HepG2 (cell line): Measurements from ENCODE around the gene CDKN1A. TPM values are rescaled to one million over a fixed set of nuclear protein-coding genes. Genes with fewer than 3 reads are reported as not detected.

ENCODE experiments used
- ATAC-seq: fragments of 200-7000 bp; cut with Tn5 transposase; 3 replicates; pipeline ENCODE4 v1.9.1; 2020; ENCODE audit warnings: mild to moderate bottlenecking, moderate library complexity
- BruUV-seq: library from RNA; stranded (reverse); fragments of 400-500 nt; replicated peaks from 2 replicates; lab custom pipeline; 2021; lab: Mats Ljungman, UMichigan
- CTCF ChIA-PET: fragments of 300-600 bp; formaldehyde crosslinking; extraction: SDS; loops from one replicate; lab custom pipeline; 2021; ENCODE audit warnings: low total read pairs, inconsistent platforms, low intra/inter-chr PET ratio; lab: Yijun Ruan, JAX
- POLR2A ChIA-PET: fragments of 350-600 bp; sonication (Branson Sonifier 250); formaldehyde crosslinking; loops from one replicate; lab custom pipeline; 2020; ENCODE audit warnings: antibody characterized with exemption, inconsistent platforms; lab: Yijun Ruan, JAX
- DNase-seq: peaks from one replicate; pipeline ENCODE4 v3.0.0-alpha.2; 2015; ENCODE audit warnings: low spot score
- FAIRE-seq: peaks from 3 replicates; lab custom pipeline; 2011; peaks lifted over from hg19 to GRCh38; lab: Jason Lieb, UNC
- H2AFZ ChIP-seq: one replicate; pipeline ENCODE4 v1.6.1; 2011; ENCODE audit warnings: low read length, inconsistent platforms
- H3K27ac ChIP-seq: fragments of 300-600 bp; 3 replicates; pipeline ENCODE4 v1.8.0; 2011; ENCODE audit warnings: mixed run types, mild to moderate bottlenecking, mixed read lengths, low read length, inconsistent platforms; ENCODE audit not compliant: insufficient read depth; ENCODE audit errors: extremely low read length
- H3K27me3 ChIP-seq, 2 experiments: fragments of 200-600 bp in 1 of 2; 2 replicates in 1 of 2; 3 replicates in 1 of 2; pipeline versions ENCODE4 v1.6.0 to v1.8.0; 2011; ENCODE audit warnings: low read length in 2 of 2, mild to moderate bottlenecking in 2 of 2, moderate library complexity in 2 of 2, inconsistent platforms in 1 of 2; ENCODE audit not compliant: insufficient read depth in 2 of 2, control insufficient read depth in 1 of 2
- H3K36me3 ChIP-seq, 2 experiments: fragments of 200-600 bp in 1 of 2; replicated peaks in 1 of 2; 2 replicates in 1 of 2; 3 replicates in 1 of 2; pipeline versions ENCODE4 v1.5.1 to v1.8.0; 2011; ENCODE audit warnings: low read length in 2 of 2, inconsistent platforms in 1 of 2; ENCODE audit not compliant: insufficient read depth in 2 of 2, control insufficient read depth in 1 of 2
- H3K4me1 ChIP-seq: 2 replicates; pipeline ENCODE4 v1.5.1; 2012; ENCODE audit warnings: low read length, inconsistent platforms; ENCODE audit not compliant: insufficient read depth
- H3K4me2 ChIP-seq: 2 replicates; pipeline ENCODE4 v1.6.0; 2011; ENCODE audit warnings: low read depth, low read length, inconsistent platforms
- H3K4me3 ChIP-seq, 3 experiments: fragments of 200-600 bp in 1 of 3; sonication (generic), shearing (Covaris generic) in 1 of 3; replicated peaks in 1 of 3; 2 replicates each; pipeline ENCODE4 v1.5.1; 2011 to 2016; ENCODE audit warnings: low read length in 3 of 3, inconsistent platforms in 2 of 3, low read depth in 2 of 3, mild to moderate bottlenecking in 2 of 3, control low read depth in 1 of 3, mixed read lengths in 1 of 3; ENCODE audit not compliant: insufficient read depth in 1 of 3
- H3K79me2 ChIP-seq: one replicate; pipeline ENCODE4 v1.6.1; 2011; ENCODE audit warnings: low read length, inconsistent platforms; ENCODE audit not compliant: insufficient read depth
- H3K9ac ChIP-seq: 2 replicates; pipeline ENCODE4 v1.6.0; 2011; ENCODE audit warnings: mild to moderate bottlenecking, low read depth, low read length, inconsistent platforms; ENCODE audit not compliant: insufficient read depth
- H3K9me3 ChIP-seq: 2 replicates; pipeline ENCODE4 v1.5.1; 2012; ENCODE audit warnings: mild to moderate bottlenecking, low read length
- H4K20me1 ChIP-seq: 2 replicates; pipeline ENCODE4 v1.6.0; 2011; ENCODE audit warnings: inconsistent platforms, mild to moderate bottlenecking, low read length, moderate library complexity; ENCODE audit not compliant: insufficient read depth
- ATF7 ChIP-seq, 2 experiments: fragments of 450-650 bp in 1 of 2; sonication (generic) in 1 of 2; formaldehyde crosslinking in 1 of 2; IDR thresholded peaks; 2 replicates each; pipeline versions ENCODE4 v1.4.0 to v1.6.1; 2016 to 2020; ENCODE audit warnings: antibody characterized with exemption in 1 of 2, mild to moderate bottlenecking in 1 of 2, missing genetic modification reagents in 1 of 2
- CBFB ChIP-seq: sonication (generic); formaldehyde crosslinking; IDR thresholded peaks from 2 replicates; pipeline ENCODE4 v1.4.0; 2020; ENCODE audit warnings: missing genetic modification reagents
- CEBPB ChIP-seq: IDR thresholded peaks from 2 replicates; pipeline ENCODE4 v1.6.1; 2011; ENCODE audit warnings: low read depth, low read length, improper control_type of control experiment, borderline replicate concordance
- CEBPG ChIP-seq: IDR thresholded peaks from 2 replicates; pipeline ENCODE4 v1.6.1; 2016
- ELF1 ChIP-seq: sonication (generic); formaldehyde crosslinking; IDR thresholded peaks from 2 replicates; pipeline ENCODE4 v1.4.0; 2020; ENCODE audit warnings: missing genetic modification reagents
- ELF3 ChIP-seq: IDR thresholded peaks from 2 replicates; pipeline ENCODE4 v1.6.1; 2016; ENCODE audit warnings: missing genetic modification reagents, missing compliant biosample characterization
- FLYWCH1 ChIP-seq: sonication (generic); formaldehyde crosslinking; IDR thresholded peaks from 2 replicates; pipeline ENCODE4 v1.8.1; 2023; ENCODE audit warnings: mild to moderate bottlenecking, missing genetic modification reagents
- MYNN ChIP-seq: sonication (generic); formaldehyde crosslinking; IDR thresholded peaks from 2 replicates; pipeline ENCODE4 v1.4.0; 2020; ENCODE audit warnings: mild to moderate bottlenecking, low read depth, missing genetic modification reagents
- NFE2 ChIP-seq: sonication (generic); formaldehyde crosslinking; IDR thresholded peaks from 2 replicates; pipeline ENCODE4 v1.4.0; 2020; ENCODE audit warnings: missing genetic modification reagents
- SALL1 ChIP-seq: sonication (generic); formaldehyde crosslinking; IDR thresholded peaks from 2 replicates; pipeline ENCODE4 v1.8.0; 2022; ENCODE audit warnings: mild to moderate bottlenecking, missing genetic modification reagents
- WIZ ChIP-seq: sonication (generic); formaldehyde crosslinking; IDR thresholded peaks from 2 replicates; pipeline ENCODE4 v1.5.1; 2020; ENCODE audit warnings: mild to moderate bottlenecking, missing genetic modification reagents
- ZNF501 ChIP-seq: sonication (generic); formaldehyde crosslinking; IDR thresholded peaks from 2 replicates; pipeline ENCODE4 v1.5.1; 2020; ENCODE audit warnings: mild to moderate bottlenecking, moderate library complexity, missing genetic modification reagents
- WGBS: methylation state at CpG from one replicate; pipeline ENCODE4 v1.1.6; 2017; ENCODE audit warnings: low lambda C conversion rate; 5-methylcytosine and 5-hydroxymethylcytosine counted together
- in situ Hi-C: cut with HindIII; loops from 2 replicates; pipeline ENCODE4 v1.10.0; 2017; ENCODE audit warnings: low pct_unique_long_range_greater_than_20kb; ENCODE audit not compliant: extremely low pct_ligation_motif_present
- intact Hi-C: fragments of 100-400 bp; cut with micrococcal nuclease; formaldehyde crosslinking; loops from one replicate; pipeline ENCODE4 v1.10.0; 2022; ENCODE audit not compliant: unreplicated experiment
- polyA plus RNA-seq, 8 experiments: library from polyadenylated mRNA; depleted of rRNA in 3 of 8; stranded (reverse) in 7 of 8; unstranded in 1 of 8; fragments of >200 nt; fragmentation: Illumina TruSeq in 4 of 8; extraction: Trizol in 4 of 8; gene quantifications; 2 replicates each; pipeline versions ENCODE4 v1.2.1 to v1.2.3, GENCODE V29; 2011 to 2016; ENCODE audit warnings: low read depth in 4 of 8, missing spikeins in 1 of 8, mixed read lengths in 1 of 8; ENCODE audit not compliant: insufficient read depth in 1 of 8
- total RNA-seq, 5 experiments: library from RNA; depleted of rRNA; stranded (reverse); fragments of >200 nt; fragmentation: Illumina TruSeq; extraction: Trizol; gene quantifications; 2 replicates each; pipeline ENCODE4 v1.2.3, GENCODE V29; 2016; ENCODE audit warnings: low read depth in 1 of 5
- TF ChIP-seq, protein P1 (sequence below): sonication (generic); formaldehyde crosslinking; IDR thresholded peaks from 2 replicates; pipeline ENCODE4 v1.4.0; 2020; ENCODE audit warnings: missing genetic modification reagents
- TF ChIP-seq, protein P2 (sequence below): sonication (generic); formaldehyde crosslinking; conservative IDR thresholded peaks from 2 replicates; pipeline ENCODE4 v1.8.1; 2023; ENCODE audit warnings: missing genetic modification reagents
- TF ChIP-seq, protein P3 (sequence below): sonication (generic); formaldehyde crosslinking; IDR thresholded peaks from 2 replicates; pipeline ENCODE4 v1.4.0; 2020; ENCODE audit warnings: missing genetic modification reagents
- TF ChIP-seq, protein P4 (sequence below), 2 experiments: fragments of 450-650 bp in 1 of 2; sonication (generic) in 1 of 2; formaldehyde crosslinking; IDR thresholded peaks; 2 replicates each; pipeline versions ENCODE4 v1.5.0 to v1.8.0; 2020 to 2022; ENCODE audit warnings: mild to moderate bottlenecking in 1 of 2, missing genetic modification reagents in 1 of 2

CDKN1A gene
- total and polyA plus RNA-seq, 2 of the 13 experiments (the other 11 are each of a cell fraction or from before 2014, with no cell fraction given): 60.7 to 92.1 TPM

DNA sequence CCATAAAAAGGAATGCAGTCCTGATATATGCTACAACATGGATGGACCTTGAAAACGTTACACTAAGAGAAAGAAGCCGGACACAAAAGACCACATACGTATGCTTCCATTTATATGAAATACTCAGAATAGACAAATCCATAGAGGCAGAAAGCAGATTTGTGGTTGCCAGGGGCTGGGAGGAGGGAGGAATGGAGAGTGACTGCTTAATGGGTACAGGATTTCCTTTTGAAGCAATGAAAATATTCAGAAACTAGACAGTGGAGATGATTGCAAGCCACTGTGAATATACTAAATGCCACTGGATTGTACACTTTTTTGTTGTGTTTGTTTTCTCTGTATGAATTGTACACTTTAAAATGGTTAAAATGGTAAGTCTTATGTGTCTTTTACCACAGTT is 29.4 kb upstream of the CDKN1A start (continued):
- TF ChIP-seq, protein P1, sequence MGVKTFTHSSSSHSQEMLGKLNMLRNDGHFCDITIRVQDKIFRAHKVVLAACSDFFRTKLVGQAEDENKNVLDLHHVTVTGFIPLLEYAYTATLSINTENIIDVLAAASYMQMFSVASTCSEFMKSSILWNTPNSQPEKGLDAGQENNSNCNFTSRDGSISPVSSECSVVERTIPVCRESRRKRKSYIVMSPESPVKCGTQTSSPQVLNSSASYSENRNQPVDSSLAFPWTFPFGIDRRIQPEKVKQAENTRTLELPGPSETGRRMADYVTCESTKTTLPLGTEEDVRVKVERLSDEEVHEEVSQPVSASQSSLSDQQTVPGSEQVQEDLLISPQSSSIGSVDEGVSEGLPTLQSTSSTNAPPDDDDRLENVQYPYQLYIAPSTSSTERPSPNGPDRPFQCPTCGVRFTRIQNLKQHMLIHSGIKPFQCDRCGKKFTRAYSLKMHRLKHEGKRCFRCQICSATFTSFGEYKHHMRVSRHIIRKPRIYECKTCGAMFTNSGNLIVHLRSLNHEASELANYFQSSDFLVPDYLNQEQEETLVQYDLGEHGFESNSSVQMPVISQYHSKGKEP (CRISPR knock-in tag): no peak
- no peak for TF ChIP-seq FLYWCH1
- TF ChIP-seq, protein P2, sequence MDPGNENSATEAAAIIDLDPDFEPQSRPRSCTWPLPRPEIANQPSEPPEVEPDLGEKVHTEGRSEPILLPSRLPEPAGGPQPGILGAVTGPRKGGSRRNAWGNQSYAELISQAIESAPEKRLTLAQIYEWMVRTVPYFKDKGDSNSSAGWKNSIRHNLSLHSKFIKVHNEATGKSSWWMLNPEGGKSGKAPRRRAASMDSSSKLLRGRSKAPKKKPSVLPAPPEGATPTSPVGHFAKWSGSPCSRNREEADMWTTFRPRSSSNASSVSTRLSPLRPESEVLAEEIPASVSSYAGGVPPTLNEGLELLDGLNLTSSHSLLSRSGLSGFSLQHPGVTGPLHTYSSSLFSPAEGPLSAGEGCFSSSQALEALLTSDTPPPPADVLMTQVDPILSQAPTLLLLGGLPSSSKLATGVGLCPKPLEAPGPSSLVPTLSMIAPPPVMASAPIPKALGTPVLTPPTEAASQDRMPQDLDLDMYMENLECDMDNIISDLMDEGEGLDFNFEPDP: no peak

DNA sequence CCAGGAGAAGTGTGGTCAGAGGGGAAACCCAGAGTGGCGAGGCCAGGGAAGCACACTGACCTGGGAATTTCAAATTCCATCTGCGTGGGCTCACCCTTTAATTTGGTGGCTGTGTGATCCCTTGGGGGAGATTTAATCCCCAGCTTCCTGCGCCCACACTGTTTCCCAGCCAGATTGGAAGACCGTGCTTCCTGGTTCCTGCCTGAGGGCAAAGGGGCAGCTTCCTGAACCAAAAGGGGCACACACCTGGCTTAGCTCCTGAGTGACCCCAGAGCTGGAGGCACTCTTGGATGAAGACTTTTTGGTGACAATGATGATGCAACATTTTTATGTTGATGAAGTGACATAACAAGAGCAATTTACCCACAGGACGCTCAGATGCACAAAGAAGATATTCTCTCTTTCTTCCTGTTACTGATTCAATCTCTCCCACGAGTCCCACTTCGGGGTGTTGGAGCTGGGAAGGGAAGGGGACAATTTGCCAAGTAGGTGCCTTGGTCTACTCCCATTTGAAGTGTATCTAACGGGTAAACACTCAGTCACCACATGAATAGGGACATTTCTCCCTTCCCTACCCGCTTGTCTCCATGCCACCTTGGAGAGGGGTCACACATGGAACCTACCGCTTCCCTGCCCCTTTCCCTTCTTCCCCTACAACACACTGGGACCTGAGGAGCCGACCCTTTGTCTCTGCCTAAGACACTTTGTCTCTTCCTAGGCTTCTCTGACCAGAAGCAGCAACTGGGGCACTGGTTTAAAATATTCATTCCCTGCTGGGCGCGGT is 28.6 kb upstream of the CDKN1A start:
- in situ Hi-C loops (no loop called here), intact Hi-C loops (no loop called here)
- peaks cover 47% of the 10 kb centered on the region for H3K4me1 ChIP-seq
- no peak for DNase-seq
- no peaks in the 10 kb centered on the region for H3K36me3 ChIP-seq
- peak; percentile 38 for ATAC-seq
- FAIRE-seq: peak; percentile 30
- ChIA-PET POLR2A (interaction anchor here (1.8 to 6.0 kb wide), 3 partner anchors 17 to 28 kb away, joined by 5 to 33 read pairs (median 6); partner anchors contain the start of gene CDKN1A), CTCF (no interaction called here)
- peak overlapping the region; percentile 66 for H3K4me2 ChIP-seq
- peak overlapping the region; percentile 35 for H3K9ac ChIP-seq
- H3K4me3 ChIP-seq: peak overlapping the region in 1 of 3 experiments; percentile 8; a peak in 2 of 6 replicates
- peak; percentile 78 for TF ChIP-seq ATF7 (IDR thresholded peaks at IDR 0.05)
- no peak for TF ChIP-seq ATF7 (CRISPR knock-in tag; IDR thresholded peaks at IDR 0.05)
- no peak for TF ChIP-seq CBFB (CRISPR knock-in tag)
- TF ChIP-seq SALL1 (CRISPR knock-in tag): peak; percentile 31; the same call in 1 of the 2 replicates
- TF ChIP-seq ELF1 (CRISPR knock-in tag): peak; percentile 62
- peak; percentile 88 for TF ChIP-seq CEBPB
- TF ChIP-seq, protein P3, sequence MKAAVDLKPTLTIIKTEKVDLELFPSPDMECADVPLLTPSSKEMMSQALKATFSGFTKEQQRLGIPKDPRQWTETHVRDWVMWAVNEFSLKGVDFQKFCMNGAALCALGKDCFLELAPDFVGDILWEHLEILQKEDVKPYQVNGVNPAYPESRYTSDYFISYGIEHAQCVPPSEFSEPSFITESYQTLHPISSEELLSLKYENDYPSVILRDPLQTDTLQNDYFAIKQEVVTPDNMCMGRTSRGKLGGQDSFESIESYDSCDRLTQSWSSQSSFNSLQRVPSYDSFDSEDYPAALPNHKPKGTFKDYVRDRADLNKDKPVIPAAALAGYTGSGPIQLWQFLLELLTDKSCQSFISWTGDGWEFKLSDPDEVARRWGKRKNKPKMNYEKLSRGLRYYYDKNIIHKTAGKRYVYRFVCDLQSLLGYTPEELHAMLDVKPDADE: no peak
- peak; percentile 57; the same call in 1 of the 2 replicates for TF ChIP-seq ELF3 (CRISPR knock-in tag)
- TF ChIP-seq NFE2 (CRISPR knock-in tag): 0 out of 2 replicates have a peak, but pooled peaks have one; percentile 15
- TF ChIP-seq, protein P4, sequence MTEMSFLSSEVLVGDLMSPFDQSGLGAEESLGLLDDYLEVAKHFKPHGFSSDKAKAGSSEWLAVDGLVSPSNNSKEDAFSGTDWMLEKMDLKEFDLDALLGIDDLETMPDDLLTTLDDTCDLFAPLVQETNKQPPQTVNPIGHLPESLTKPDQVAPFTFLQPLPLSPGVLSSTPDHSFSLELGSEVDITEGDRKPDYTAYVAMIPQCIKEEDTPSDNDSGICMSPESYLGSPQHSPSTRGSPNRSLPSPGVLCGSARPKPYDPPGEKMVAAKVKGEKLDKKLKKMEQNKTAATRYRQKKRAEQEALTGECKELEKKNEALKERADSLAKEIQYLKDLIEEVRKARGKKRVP (CRISPR knock-in tag; IDR thresholded peaks at IDR 0.05): peak in 1 of 2 experiments; percentile 74; a peak in 2 of 4 replicates
- TF ChIP-seq MYNN (CRISPR knock-in tag): no peak
- 0 out of 2 replicates have a peak, but pooled peaks have one; percentile 25 for TF ChIP-seq WIZ (CRISPR knock-in tag)
- 0 out of 2 replicates have a peak, but pooled peaks have one; percentile 4 for TF ChIP-seq ZNF501 (CRISPR knock-in tag)
- TF ChIP-seq CEBPG (CRISPR knock-in tag): peak; percentile 73
- no TSS peak for BruUV-seq
- peak overlapping the region; percentile 70 for H2AFZ ChIP-seq
- 35% methylated on average over 13 of the region's 13 CpGs for WGBS
- H3K27ac ChIP-seq: no peak overlapping the region
- no peaks in the 10 kb centered on the region for H3K79me2 ChIP-seq
- no peaks in the 10 kb centered on the region for H4K20me1 ChIP-seq
- no peaks in the 10 kb centered on the region for H3K9me3 ChIP-seq
- peaks cover 0 to 29% of the 10 kb centered on the region in 2 experiments; a peak in 3 of 5 replicates for H3K27me3 ChIP-seq
